Activated T-cell treated with anti-CD3 and anti-CD28 coated beads, Interleukin-2, amount 50 U/mL, for 48 hours (primary cell): Measurements from ENCODE around the gene LRRC36.
"Not testable (repeated sequence)": the region's sequence is repeated elsewhere in the genome, so short reads cannot be mapped to it uniquely, and the experiment has no call there.

Source experiments
- DNase-seq, 2 experiments: peaks; one replicate each; pipeline ENCODE4 v3.0.0-alpha.2; 2020

Gene LRRC36

GRCh38 chr16:67406111-67406971, 79.7 kb downstream of the LRRC36 start:
- DNase-seq: no peak

- DNase-seq: no peak
These were observed 80.7 kb downstream of the LRRC36 start for GRCh38 chr16:67407176-67407787.

GRCh38 chr16:67407788-67408452, 81.3 kb downstream of the LRRC36 start:
- DNase-seq: no peak

- no peak for DNase-seq
These were observed 83.0 kb downstream of the LRRC36 start for GRCh38 chr16:67409631-67410030.

- no peak for DNase-seq
These were observed 84.7 kb downstream of the LRRC36 start for GRCh38 chr16:67411339-67411738.

GRCh38 chr16:67412294-67412693, 85.7 kb downstream of the LRRC36 start:
- no peak for DNase-seq

- DNase-seq: no peak
These were observed 87.6 kb downstream of the LRRC36 start for GRCh38 chr16:67413978-67414911.

GRCh38 chr16:67415421-67415820, 88.8 kb downstream of the LRRC36 start:
- not testable (repeated sequence) for DNase-seq

- peak; percentile 70 to 76 for DNase-seq
These were observed 89.5 kb downstream of the LRRC36 start, which contains the start of gene ZDHHC1 for GRCh38 chr16:67415872-67416793. Gene ZDHHC1 (minus strand): TSS chr16:67416477. CDS start chr16:67407775, 8,702 bp downstream.

GRCh38 chr16:67417333-67418061, 90.9 kb downstream of the LRRC36 start:
- no peak for DNase-seq

- DNase-seq: no peak
These were observed 92.9 kb downstream of the LRRC36 start for GRCh38 chr16:67419502-67419901.

- DNase-seq: no peak
These were observed 93.3 kb downstream of the LRRC36 start for GRCh38 chr16:67419931-67420330.

GRCh38 chr16:67421030-67421429, 94.4 kb downstream of the LRRC36 start:
- no peak for DNase-seq

GRCh38 chr16:67423015-67423414, 96.4 kb downstream of the LRRC36 start:
- no peak for DNase-seq

GRCh38 chr16:67423611-67424260, 97.1 kb downstream of the LRRC36 start:
- DNase-seq: no peak

- DNase-seq: no peak
These were observed 97.6 kb downstream of the LRRC36 start for GRCh38 chr16:67424261-67424615.

GRCh38 chr16:67425061-67425460, 98.4 kb downstream of the LRRC36 start:
- no peak for DNase-seq

- DNase-seq: no peak
These were observed 99.0 kb downstream of the LRRC36 start for GRCh38 chr16:67425580-67425979.

GRCh38 chr16:67426022-67426421, 99.4 kb downstream of the LRRC36 start:
- no peak for DNase-seq

- no peak for DNase-seq
These were observed 100.3 kb downstream of the LRRC36 start for GRCh38 chr16:67426950-67427349.
